H1 (cell line): ENCODE measurements around the gene POLG. TPM values are rescaled to one million over a fixed set of nuclear protein-coding genes. Genes with fewer than 3 reads are reported as not detected.

Source experiments
- EGR1 ChIP-seq: IDR thresholded peaks from 2 replicates; pipeline ENCODE4 v1.6.1; 2011; ENCODE audit warnings: low read depth, low read length, borderline replicate concordance
- EP300 ChIP-seq, 2 experiments: IDR thresholded peaks; 1 replicate in 1 of 2; 2 replicates in 1 of 2; pipeline ENCODE4 v1.6.1; 2011 to 2012; ENCODE audit warnings: low read depth in 2 of 2, low read length in 2 of 2, mild to moderate bottlenecking in 2 of 2, borderline replicate concordance in 1 of 2, inconsistent platforms in 1 of 2, moderate library complexity in 1 of 2
- RXRA ChIP-seq: IDR thresholded peaks from 2 replicates; pipeline ENCODE4 v1.6.1; 2011; ENCODE audit warnings: low read depth, mild to moderate bottlenecking, low read length, moderate library complexity; ENCODE audit not compliant: insufficient read depth
- YY1 ChIP-seq: IDR thresholded peaks from 2 replicates; pipeline ENCODE4 v1.6.1; 2011; ENCODE audit warnings: low read depth, mild to moderate bottlenecking, low read length
- polyA plus RNA-seq, 7 experiments: library from polyadenylated mRNA; depleted of rRNA in 3 of 7; stranded (reverse) in 5 of 7; unstranded in 2 of 7; fragments of >200 nt in 5 of 7; fragments of 200-250 nt in 2 of 7; gene quantifications; 1 replicate in 5 of 7; 2 replicates in 1 of 7; 4 replicates in 1 of 7; pipeline versions ENCODE4 v1.2.1 to v1.2.3, GENCODE V29; 2011 to 2013; ENCODE audit warnings: missing spikeins in 2 of 7, mixed read lengths in 2 of 7
- total RNA-seq: library from RNA; stranded (reverse); fragmentation: NEBNext Ultra II Directional; extraction: Animal tissue kit (Norgen Biotek cat#: 25700); gene quantifications from 2 replicates; pipeline ENCODE4 v1.2.1, GENCODE V29; 2021

The POLG gene
- total and polyA plus RNA-seq, 2 of the 8 experiments (the other 6 are each of a cell fraction or from before 2014, with no cell fraction given), result 14.8 to 52.3 TPM

DNA sequence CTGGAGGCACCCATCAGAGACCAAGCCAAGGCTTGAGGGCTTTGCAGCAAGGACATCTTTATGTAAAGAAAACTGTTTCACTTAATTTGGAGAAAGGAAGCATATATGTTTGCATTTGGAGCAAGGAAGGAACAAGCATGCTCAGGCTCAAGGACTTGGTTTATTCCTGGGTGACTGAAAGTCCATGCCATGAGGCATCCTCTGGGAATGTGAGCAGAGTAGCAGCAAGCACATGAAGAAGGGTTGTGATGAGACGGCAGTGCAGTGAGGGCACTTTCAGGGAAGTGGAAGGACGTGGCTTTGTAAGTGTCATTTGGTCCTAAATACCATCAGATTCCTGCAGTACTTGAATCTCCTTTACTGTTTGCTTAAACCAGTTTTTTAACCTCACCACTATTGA lies 26.8 kb downstream of the POLG start (continued):
- TF ChIP-seq EP300 (IDR thresholded peaks at IDR 0.05; ENCODE audit: borderline replicate concordance in 1 of 2, low read depth in 2 of 2, low read length in 2 of 2), result no peak
- TF ChIP-seq EGR1, result no peak
- no peak for TF ChIP-seq RXRA
- TF ChIP-seq YY1, result no peak
